Ovary (tissue), 3 donors: Measurements from ENCODE around the gene DNALI1.

Experiments used
- EP300 ChIP-seq: sonication (generic); formaldehyde crosslinking; IDR thresholded peaks from one replicate; pipeline ENCODE4 v1.6.1; 2017; ENCODE audit warnings: antibody characterized with exemption
- TF ChIP-seq, protein P1 (sequence below), 3 donors: fragments of 450-650 bp in 2 of 3; fragments of 200-600 bp in 1 of 3; IDR thresholded peaks; one replicate each; pipeline versions ENCODE4 v1.5.1 to v1.8.0; 2016 to 2022; ENCODE audit warnings: antibody characterized with exemption in 3 of 3, mild to moderate bottlenecking in 1 of 3
- donor health status: DM: no; HTN: no; CAD: no.

DNA sequence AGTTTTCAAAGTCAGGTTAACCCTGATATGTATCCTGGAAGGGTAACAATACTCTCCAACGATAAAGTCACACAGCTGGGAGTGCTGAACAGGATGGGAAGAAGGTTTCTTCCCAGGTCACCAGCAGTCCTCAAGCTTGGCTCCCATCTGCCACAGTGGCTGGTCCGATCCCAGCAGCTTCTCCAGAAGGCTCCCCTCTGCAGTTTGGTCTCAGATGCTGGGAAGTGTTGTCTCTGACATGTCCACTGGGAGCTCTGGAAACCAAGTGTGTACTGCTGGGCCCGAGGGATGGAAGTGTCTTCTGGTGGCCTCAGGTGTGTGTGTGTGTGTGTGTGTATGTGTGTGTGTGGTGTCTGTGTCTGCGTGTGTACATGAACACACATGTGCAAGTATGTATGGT is 55.4 kb downstream of the DNALI1 start:
- TF ChIP-seq, protein P1, sequence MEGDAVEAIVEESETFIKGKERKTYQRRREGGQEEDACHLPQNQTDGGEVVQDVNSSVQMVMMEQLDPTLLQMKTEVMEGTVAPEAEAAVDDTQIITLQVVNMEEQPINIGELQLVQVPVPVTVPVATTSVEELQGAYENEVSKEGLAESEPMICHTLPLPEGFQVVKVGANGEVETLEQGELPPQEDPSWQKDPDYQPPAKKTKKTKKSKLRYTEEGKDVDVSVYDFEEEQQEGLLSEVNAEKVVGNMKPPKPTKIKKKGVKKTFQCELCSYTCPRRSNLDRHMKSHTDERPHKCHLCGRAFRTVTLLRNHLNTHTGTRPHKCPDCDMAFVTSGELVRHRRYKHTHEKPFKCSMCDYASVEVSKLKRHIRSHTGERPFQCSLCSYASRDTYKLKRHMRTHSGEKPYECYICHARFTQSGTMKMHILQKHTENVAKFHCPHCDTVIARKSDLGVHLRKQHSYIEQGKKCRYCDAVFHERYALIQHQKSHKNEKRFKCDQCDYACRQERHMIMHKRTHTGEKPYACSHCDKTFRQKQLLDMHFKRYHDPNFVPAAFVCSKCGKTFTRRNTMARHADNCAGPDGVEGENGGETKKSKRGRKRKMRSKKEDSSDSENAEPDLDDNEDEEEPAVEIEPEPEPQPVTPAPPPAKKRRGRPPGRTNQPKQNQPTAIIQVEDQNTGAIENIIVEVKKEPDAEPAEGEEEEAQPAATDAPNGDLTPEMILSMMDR (IDR thresholded peaks at IDR 0.05), result no peak
- TF ChIP-seq EP300, result no peak
